Muscle of arm (tissue), 12 donors: ENCODE measurements around the gene PIP4K2B. TPM values are rescaled to one million over a fixed set of nuclear protein-coding genes. Genes with fewer than 3 reads are reported as not detected.

Experiments
- polyA plus RNA-seq, 12 donors: library from polyadenylated mRNA; unstranded; fragments of 120-200 nt; gene quantifications; one replicate each; pipeline ENCODE4 v1.2.1, GENCODE V29; 2013; ENCODE audit not compliant: insufficient read length in 12 of 12

Gene PIP4K2B
- polyA plus RNA-seq, 12 donors = 56.2 to 96.9 (median 72.1) TPM

Other genes starting within 250 kb of the PIP4K2B start
- 10 to 100 TPM in 1 of 12 donors, 1 to 10 TPM in 3, under 1 TPM in 7, not detected in 1; 0.69 to 18.7 (median 0.90) TPM for gene SRCIN1, start 193.6 kb downstream of the PIP4K2B start, polyA plus RNA-seq
- under 1 TPM in 10 of 12 donors, not detected in 2; 0.28 to 0.77 (median 0.44) TPM for gene EPOP, start 124.6 kb downstream of the PIP4K2B start, polyA plus RNA-seq
- 100 to 1,000 TPM in 3 of 12 donors, 10 to 100 TPM in 9; 47.8 to 277 (median 74.5) TPM for gene MLLT6, start 94.3 kb downstream of the PIP4K2B start, polyA plus RNA-seq
- 10 to 100 TPM in 11 of 12 donors, not detected in 1; 10.7 to 17.4 (median 13.3) TPM for gene CISD3, start 69.2 kb downstream of the PIP4K2B start, polyA plus RNA-seq
- gene PCGF2, start 51.2 kb downstream of the PIP4K2B start, polyA plus RNA-seq = 10 to 100 TPM in 11 of 12 donors, not detected in 1; 23.9 to 65.8 (median 30.2) TPM
- gene PSMB3, start 46.8 kb downstream of the PIP4K2B start, polyA plus RNA-seq = 100 to 1,000 TPM in 1 of 12 donors, 10 to 100 TPM in 10, not detected in 1; 63.9 to 133 (median 74.8) TPM
- 10 to 100 TPM in 11 of 12 donors, not detected in 1; 10.3 to 22.0 (median 14.0) TPM for gene CWC25, start 25.8 kb upstream of the PIP4K2B start, polyA plus RNA-seq
- gene RPL23, start 54.2 kb upstream of the PIP4K2B start, polyA plus RNA-seq = 1,000 to 10,000 TPM; 1,619 to 4,143 (median 2,948) TPM
- 100 to 1,000 TPM in 3 of 12 donors, 10 to 100 TPM in 8, not detected in 1; 67.3 to 159 (median 80.6) TPM for gene LASP1, start 70.5 kb upstream of the PIP4K2B start, polyA plus RNA-seq
- not detected for gene FBXO47, start 167.8 kb upstream of the PIP4K2B start, polyA plus RNA-seq